SK-MEL-5 (cell line): Measurements from ENCODE around the gene CTDP1. TPM values are rescaled to one million over a fixed set of nuclear protein-coding genes. Genes with fewer than 3 reads are reported as not detected.

Experiments
- DNase-seq: peaks from one replicate; pipeline ENCODE4 v3.0.0-alpha.2; 2016; ENCODE audit warnings: low read depth, low spot score
- in situ Hi-C: cut with HindIII; loops from 2 replicates; pipeline ENCODE4 v1.10.0; 2016; ENCODE audit warnings: low sequenced_read_pairs, high pct_unique_total_duplicates, low pct_unique_long_range_greater_than_20kb
- total RNA-seq: library from RNA; depleted of rRNA; stranded (reverse); fragments of >200 nt; shearing (Covaris generic); gene quantifications from 2 replicates; pipeline ENCODE4 v1.2.3, GENCODE V29; 2014

CTDP1 gene
- total RNA-seq, 1 experiment from 2014 or later: 17.6 TPM

DNA sequence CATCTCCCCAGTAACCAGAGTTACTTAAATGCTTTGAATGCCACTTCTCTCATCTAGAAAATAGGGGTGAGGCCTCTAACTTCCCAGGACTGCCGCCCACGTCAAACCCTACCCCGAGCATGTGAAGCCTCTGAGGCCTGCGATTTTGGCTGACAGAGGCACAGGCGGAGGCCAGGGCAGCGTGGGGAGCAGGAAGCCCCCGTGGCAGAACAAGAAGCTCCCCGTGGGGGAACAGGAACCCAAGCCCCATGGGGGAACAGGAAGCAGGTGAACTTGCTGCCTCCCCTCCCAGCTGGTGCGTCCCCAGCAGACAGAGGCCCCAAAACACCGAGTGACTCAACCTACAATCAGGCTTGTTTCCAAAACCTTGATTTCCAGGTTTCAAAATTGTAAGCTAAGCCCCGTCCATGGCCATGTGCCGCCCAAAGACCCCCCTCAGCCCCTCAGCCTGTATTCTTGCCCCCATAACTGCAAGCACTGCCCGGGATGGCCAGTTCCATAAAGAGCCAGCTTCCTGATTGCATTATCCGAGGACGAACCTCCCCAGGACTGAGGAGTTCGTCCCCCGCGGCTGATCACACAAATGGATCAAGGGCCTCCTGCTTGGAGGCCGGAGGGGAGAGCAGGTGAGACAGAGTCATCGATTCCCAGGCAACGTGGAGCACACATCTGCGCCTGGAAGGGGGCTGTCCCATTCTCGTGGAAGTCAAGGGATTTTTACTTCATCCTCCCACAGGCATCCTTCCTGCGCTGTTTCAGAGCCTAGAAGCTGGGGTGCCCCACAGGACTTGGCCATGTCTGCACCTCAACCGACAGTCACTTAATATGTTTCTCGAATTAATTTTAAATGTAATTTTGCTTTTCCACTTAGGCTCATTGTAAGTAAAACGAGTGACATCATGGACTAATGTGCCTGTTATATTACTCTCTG is 36.3 kb upstream of the CTDP1 start:
- no peak for DNase-seq
- in situ Hi-C loops: no loop called here

GRCh38 chr18:79644006-79644665 is 35.5 kb upstream of the CTDP1 start:
- in situ Hi-C loops: no loop called here
- DNase-seq: peak; percentile 65

- in situ Hi-C loops: no loop called here
- no peak for DNase-seq
These were observed 34.9 kb upstream of the CTDP1 start for GRCh38 chr18:79644666-79645057.

DNA sequence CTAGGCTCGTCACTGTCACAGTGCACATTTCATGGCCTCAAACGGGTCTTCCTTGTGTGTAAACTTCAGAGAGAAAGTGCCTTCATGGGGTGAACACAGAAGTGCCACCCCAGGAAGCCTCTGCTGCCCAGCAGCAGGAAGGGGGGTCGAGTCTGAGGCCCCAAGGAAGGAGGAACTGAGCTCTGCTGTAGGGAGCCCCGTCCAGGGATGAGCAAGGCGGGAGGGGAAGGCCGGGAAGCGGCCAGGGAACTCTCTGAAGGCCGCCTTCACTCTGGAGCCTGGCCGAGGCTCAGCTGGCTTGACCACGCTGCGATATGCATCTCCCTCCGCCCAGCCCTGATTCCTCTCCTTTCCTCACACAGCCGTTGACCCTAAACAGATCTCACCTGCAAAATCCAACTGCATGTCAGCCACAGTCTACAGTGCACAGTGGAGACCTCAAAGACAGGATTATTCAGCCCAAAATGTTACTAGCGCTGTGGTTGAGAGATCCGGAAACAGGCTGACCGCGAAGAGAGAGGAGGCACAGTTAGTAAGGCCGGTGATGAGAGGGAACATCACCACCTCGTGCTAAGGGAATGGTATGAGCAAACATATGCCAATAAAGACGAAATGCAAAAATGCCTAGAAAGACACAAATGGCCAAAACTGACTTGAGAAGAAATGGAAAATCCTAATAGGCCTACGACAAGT is 34.2 kb upstream of the CTDP1 start:
- no peak for DNase-seq
- in situ Hi-C loops: no loop called here

GRCh38 chr18:79647307-79647706 is 32.3 kb upstream of the CTDP1 start:
- in situ Hi-C loops: no loop called here
- DNase-seq: no peak

DNA sequence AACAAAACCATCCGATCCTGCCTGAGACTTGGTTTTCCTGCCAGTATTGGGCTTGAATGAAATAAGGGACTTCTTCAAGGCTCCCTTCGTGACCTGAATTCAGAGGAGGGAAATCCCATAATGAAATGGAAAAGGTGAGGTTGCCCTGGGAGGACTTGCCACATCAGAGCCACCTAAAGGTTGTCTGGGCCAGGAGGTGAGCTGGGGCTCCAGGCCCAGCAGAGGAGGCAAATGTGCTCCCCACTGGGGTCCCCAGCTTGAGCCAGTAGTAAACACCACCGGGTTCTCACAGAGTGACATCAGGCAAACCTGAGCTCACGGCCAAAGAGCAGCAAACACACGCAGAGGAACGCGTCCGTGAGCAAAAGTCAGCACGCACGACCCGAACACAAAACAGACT is 28.6 kb upstream of the CTDP1 start:
- no peak for DNase-seq
- in situ Hi-C loops: no loop called here

DNA sequence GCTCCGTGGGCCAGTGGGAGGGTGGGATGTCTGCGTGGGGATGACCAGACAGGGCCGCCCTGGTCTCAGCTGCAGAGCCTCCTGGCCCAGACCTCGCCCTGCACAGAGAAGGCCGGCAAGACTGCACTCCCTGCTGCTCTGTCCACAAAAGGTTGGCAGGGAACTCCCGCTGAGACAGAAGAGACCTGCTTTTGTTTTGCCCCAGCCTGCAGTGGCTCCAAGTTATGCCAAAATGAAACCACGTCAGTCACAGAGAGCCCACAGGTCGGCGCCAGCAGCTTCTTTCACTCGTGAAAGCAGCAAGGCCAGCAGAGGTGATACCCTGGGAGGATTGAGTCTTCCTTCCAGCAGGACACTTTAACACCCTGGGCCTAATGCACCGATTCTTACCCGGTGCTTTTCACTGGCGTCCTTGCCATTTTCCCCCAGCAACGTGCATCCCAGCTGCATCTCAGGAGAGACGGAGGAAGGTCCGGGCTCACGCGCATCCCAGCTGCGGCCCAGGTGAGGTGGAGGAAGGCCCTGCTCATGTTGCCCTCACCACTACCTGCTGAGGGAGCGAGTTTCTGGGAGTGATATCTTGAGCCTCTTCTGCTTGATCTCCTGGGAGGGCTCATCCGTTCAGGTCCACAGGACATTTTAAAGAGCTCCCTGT is 22.1 kb upstream of the CTDP1 start:
- in situ Hi-C loops: no loop called here
- peak; percentile 39 for DNase-seq

DNA sequence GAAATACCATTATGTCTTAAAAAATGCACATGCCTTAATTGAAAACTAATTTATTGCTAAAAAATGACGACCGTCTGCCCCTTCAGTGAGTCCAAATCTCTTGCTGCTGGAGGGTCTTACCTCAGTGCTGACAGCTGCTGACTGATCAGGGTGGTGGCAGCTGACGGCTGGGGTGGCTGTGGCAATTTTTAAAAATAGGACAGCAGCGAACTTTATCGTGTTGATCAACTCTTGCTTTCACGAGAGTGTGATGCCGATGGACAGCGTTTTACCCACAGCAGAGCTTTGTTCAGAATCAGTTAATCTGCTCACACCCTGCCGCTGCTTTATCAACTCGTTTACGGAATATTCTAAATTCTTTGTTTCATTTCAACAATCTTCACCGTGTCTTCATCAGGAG is 21.2 kb upstream of the CTDP1 start:
- in situ Hi-C loops: no loop called here
- no peak for DNase-seq

DNA sequence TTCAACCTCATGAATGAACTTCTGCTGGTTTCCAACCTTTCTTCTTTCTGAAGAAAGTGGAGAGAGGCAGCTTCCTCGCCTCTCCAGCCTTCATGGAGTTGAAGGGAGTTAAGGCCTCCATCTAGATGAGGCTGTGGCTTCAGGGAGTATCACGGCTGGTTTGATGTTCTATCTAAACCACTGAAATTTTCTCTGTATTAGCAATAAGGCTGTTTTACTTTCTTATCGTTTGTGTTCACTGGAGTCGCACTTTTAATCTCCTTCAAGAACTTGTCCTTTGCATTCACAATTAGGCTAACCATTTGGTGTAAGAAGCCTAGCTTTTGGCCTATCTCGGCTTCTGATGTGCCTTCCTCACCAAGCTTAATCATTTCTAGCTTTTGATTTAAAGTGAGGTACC is 19.9 kb upstream of the CTDP1 start:
- in situ Hi-C loops: no loop called here
- no peak for DNase-seq

DNA sequence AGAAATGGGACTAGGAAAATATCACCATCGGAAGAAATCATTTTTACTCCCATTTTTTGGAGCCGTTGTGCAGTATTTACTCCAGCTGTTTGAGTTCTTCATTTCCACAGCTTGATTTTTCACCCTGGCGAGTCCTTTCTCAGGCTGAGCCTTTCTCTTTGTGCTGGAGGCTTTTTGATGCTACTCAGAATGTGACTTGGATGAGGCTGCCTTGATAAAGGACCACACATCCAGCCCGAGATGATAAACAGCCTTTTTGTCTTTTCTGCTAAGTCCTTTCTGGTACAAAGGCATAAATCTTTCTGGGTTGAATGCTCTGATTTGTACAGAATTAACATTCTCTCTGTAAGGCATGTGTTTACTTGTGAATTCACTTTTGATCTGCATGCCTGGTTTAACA is 17.6 kb upstream of the CTDP1 start:
- in situ Hi-C loops: no loop called here
- no peak for DNase-seq

DNA sequence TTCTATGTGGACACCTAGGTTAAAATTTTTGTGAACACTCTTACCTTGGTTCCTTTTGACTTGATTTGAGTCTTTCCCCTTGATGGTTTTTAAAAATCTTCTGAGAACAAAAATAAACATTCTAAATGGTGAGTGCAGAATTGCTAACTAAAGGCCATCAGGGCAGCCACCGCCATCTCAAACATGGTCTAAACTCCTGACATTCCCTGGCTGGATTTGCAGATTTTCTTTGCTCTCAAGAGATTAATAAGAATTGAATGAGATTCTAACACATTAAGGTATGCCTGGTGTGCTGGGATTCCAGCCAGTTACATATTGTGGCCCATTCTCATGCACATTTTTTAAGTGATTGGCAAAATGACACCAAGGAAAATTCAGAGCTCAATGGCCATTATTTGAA is 17.2 kb upstream of the CTDP1 start:
- in situ Hi-C loops: no loop called here

DNA sequence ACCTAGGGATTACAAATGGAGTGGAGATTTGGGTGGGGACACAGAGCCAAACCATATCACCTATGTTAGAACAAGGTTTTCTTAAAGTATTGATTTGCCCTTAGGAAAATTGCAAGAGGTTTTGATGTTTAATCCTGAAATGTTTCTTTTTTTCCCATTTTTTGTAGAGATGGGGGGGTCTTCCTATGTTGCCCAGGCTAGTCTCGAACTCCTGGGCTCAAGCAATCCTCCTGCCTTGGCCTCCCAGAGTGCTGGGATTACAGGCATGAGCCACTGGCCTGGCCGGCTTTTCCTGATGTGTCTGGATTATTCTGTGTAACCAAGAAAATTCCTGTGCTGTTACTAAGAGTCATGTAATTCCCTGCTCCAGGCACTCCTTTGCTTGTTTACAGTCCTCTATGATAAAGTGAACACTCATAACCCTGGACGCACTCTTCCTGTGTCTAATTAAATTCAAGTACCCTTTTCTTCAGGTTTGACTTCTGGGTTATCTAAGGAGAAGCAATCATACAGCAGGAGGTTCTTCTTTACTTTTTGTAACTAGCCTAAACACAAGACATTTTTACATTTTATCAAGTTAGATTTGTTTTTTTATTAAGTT is 15.0 kb upstream of the CTDP1 start:
- no peak for DNase-seq
- in situ Hi-C loops: no loop called here

More for the DNA sequence above, 17.2 kb upstream of the CTDP1 start:
- DNase-seq: no peak

DNA sequence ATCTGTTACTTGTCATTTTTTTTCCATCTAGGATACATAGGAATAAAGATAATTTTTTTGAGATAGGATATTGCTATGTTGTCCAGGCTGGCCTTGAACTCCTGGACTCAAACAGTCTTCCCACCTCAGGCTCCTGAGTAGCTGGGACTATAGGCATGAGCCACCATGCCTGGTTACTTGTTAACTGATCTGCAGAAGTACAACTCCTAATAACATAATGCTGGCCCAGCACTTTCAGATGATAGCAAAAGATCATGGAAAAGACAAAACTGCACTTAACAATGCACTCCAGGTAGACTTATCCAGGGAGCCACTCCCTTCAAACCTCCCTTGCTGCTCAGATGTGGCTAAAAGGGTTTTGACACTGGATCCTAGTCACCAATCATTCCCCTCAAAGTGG is 11.4 kb upstream of the CTDP1 start:
- in situ Hi-C loops: no loop called here

DNA sequence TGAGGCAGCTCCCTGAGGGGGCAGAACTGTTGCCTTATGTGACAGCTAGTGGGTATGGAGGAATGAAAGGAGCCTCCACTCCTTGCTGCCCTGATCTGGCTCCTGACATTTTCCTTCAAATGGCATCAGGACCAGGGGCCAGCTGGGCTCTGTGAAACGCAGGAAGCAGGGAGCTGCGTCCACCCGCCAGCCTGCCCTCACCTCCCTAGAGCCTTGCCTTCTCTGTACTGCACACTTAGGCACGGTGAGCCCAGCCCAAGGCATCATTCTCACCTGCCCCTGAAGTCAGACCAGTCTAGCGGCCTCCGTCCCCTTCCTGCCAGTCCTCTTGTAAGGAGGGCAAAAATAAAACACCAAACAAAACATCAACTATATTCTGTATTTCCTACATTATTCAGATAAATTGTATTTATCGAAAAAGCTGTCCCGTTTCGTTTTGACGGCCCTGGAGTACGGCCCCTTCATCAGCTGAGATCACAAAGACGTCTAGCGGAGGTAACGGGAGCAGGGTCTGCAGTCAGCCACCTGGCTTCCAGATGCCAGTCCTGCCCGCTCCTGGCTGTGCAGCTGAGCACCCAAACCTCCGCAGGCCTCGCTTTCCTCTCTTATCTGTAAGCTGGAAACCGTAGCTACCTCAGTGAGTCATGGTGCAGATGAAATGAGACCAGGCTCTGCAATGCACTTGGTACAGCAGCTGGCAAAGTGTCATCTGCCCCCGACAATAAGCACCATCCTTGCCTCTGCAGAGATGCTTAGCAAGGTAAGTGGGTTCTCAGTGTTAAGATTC is 6.9 kb upstream of the CTDP1 start:
- in situ Hi-C loops: no loop called here
- DNase-seq: no peak

More for the DNA sequence above, 11.4 kb upstream of the CTDP1 start:
- no peak for DNase-seq

DNA sequence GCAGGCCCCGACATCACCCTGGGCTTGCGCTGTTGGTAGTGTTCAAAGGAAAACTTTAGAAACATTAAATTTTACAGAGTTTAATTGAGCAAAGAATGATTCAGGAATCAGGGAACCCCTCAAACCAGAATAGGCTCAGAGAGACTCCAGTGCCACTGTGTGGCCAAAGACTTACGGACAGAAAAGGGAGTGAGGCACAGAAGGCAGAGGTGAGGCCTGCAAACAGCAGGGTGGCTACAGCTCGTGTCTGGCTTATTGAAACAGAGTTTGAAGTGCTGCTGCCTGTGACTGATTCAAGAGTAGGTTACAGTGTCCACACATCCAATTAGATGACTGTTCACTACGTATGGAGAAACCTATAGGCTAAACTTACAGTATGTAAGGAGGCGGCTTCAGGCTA is 2.4 kb upstream of the CTDP1 start:
- in situ Hi-C loops: no loop called here
- DNase-seq: no peak

DNA sequence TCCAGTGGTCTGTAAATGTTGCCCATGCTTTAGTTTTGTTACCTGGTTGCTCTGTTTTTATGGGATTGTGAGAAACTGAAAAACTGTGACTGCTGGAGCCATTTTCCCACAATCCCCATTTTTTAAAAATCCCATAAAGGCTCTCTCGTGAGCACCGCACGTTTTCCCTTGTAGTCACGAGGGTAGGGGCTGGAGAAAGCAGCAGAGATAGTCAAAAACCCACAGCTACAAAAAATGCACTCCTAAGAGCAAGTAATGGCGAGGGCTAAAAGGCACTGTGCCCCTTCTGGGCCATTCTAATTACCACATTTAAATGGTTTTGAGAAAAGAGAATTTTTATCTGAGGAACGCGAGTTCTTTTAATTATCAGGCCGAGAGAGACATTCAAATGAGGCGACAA is 1.8 kb upstream of the CTDP1 start:
- in situ Hi-C loops: no loop called here
- no peak for DNase-seq
